Measurements from ENCODE around the gene AUTS2.

The AUTS2 gene

GRCh38 chr7:70595370-70595754, 997.1 kb downstream of the AUTS2 start:
- H3K27me3 Mint-ChIP-seq (ENCODE audit: low read depth, poor library complexity), result peaks cover 71% of the 10 kb centered on the region

DNA sequence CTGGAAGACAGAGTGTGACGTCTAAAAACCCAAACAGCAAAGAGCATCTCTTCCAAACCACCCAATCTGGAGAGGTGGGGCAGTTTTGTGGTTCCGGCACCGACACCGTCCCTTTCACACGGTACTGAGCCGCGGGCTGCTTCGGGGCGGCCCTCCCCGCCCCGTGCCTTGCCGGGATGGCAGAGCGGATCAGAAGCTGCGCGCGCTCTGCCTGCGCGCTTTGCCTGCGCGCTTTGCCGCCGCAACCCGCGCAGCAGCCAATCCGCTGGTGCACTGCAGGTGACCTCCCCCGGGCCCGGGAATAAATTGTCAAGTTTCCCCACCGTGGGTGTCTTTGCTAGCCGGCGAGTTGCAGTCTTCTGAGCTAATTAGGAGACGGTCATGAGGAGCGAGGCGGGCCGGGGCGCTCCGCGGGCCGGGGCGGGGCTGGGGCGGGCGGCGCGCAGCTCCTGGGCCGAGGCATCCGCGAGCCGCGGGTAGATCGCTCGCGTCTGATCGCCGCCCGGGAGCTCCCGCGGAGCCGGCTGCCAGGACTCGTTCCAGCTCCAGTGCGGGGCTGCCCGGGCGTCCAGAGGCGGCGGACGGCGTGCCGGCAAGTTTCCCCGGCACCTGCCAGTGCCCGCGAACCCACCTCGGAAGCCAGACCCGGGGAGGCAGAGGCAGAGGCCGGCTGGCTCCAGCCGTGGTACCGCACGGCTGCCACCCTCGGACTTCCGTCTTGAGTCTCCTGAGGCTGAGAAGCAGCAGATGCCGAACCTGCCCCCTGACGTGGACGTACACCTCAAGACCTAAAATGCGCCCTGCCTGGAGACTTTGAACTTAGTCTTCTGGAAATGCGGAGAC, 997.7 kb downstream of the AUTS2 start:
- Mint-ChIP-seq H3K4me3 (peak overlapping the region; percentile 77), H3K9me3 (peaks cover 12% of the 10 kb centered on the region), H3K36me3 (ENCODE audit: low read depth) (peaks cover 16% of the 10 kb centered on the region), H3K27me3 (ENCODE audit: low read depth, poor library complexity) (peaks cover 75% of the 10 kb centered on the region), H3K27ac (no peak overlapping the region), H3K4me1 (peaks cover 28% of the 10 kb centered on the region)
- TF ChIP-seq, protein P1, sequence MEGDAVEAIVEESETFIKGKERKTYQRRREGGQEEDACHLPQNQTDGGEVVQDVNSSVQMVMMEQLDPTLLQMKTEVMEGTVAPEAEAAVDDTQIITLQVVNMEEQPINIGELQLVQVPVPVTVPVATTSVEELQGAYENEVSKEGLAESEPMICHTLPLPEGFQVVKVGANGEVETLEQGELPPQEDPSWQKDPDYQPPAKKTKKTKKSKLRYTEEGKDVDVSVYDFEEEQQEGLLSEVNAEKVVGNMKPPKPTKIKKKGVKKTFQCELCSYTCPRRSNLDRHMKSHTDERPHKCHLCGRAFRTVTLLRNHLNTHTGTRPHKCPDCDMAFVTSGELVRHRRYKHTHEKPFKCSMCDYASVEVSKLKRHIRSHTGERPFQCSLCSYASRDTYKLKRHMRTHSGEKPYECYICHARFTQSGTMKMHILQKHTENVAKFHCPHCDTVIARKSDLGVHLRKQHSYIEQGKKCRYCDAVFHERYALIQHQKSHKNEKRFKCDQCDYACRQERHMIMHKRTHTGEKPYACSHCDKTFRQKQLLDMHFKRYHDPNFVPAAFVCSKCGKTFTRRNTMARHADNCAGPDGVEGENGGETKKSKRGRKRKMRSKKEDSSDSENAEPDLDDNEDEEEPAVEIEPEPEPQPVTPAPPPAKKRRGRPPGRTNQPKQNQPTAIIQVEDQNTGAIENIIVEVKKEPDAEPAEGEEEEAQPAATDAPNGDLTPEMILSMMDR (IDR thresholded peaks at IDR 0.05), result no peak
- DNase-seq, result peak; percentile 64

More at GRCh38 chr7:70595370-70595754, 997.1 kb downstream of the AUTS2 start:
- Mint-ChIP-seq H3K36me3 (ENCODE audit: low read depth) (peaks cover 9% of the 10 kb centered on the region), H3K27ac (no peak overlapping the region), H3K4me1 (peaks cover 33% of the 10 kb centered on the region), H3K4me3 (peak overlapping the region; percentile 77), H3K9me3 (peaks cover 6% of the 10 kb centered on the region)
- no peak for DNase-seq
- TF ChIP-seq, protein P1 (IDR thresholded peaks at IDR 0.05), result no peak

DNA sequence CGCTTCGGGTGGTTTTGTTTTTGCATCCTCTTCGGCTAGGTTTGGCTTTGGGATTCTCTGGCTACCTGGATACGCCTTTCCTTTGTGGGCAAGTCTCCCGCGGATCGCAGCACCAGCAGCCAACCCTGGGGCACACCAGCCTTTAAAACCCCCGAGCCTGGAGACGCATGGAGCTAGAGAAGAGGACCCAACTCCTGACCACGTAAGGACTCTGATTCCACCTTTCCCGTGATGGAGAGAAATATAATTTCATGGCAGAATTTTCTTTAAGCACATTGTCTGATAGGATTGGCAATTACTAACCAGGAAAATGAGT, 998.3 kb downstream of the AUTS2 start:
- no peak for DNase-seq
- TF ChIP-seq, protein P1 (IDR thresholded peaks at IDR 0.05), result no peak
- peaks cover 16% of the 10 kb centered on the region for H3K9me3 Mint-ChIP-seq
- H3K27me3 Mint-ChIP-seq (ENCODE audit: low read depth, poor library complexity), result peaks cover 81% of the 10 kb centered on the region
- H3K4me1 Mint-ChIP-seq, result peaks cover 26% of the 10 kb centered on the region
- no peak overlapping the region for H3K27ac Mint-ChIP-seq
- peak overlapping the region; percentile 76 for H3K4me3 Mint-ChIP-seq
- H3K36me3 Mint-ChIP-seq (ENCODE audit: low read depth), result peaks cover 21% of the 10 kb centered on the region

DNA sequence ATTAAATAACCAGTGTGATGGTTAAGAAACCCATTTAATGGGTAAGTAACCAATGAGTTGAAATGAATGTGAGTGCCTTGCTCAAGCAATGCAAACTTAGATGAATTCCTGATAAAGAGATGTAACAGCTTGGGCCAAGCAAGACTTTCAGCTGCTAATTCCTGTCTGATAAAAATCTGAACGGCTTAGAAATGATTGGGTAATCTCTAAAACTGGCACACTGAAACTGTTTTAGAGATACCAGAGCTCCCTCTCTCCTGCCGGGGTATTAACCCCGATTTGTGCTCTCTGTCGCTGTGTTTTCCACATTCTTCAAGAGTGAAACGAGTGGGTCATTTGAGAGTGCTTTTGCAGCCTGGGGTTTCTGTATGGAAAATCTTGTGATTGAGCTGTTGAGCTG, 998.8 kb downstream of the AUTS2 start:
- Mint-ChIP-seq H3K9me3 (peaks cover 16% of the 10 kb centered on the region), H3K4me1 (peaks cover 22% of the 10 kb centered on the region), H3K27me3 (ENCODE audit: low read depth, poor library complexity) (peaks cover 84% of the 10 kb centered on the region), H3K4me3 (peak overlapping the region; percentile 76), H3K27ac (no peak overlapping the region), H3K36me3 (ENCODE audit: low read depth) (peaks cover 23% of the 10 kb centered on the region)
- TF ChIP-seq, protein P1 (IDR thresholded peaks at IDR 0.05), result no peak
- DNase-seq, result no peak

- Mint-ChIP-seq H3K27ac (no peak overlapping the region), H3K4me3 (no peak overlapping the region), H3K4me1 (peaks cover 22% of the 10 kb centered on the region), H3K36me3 (ENCODE audit: low read depth) (peaks cover 37% of the 10 kb centered on the region), H3K27me3 (ENCODE audit: low read depth, poor library complexity) (peaks cover 76% of the 10 kb centered on the region), H3K9me3 (peaks cover 16% of the 10 kb centered on the region)
- DNase-seq, result no peak
- TF ChIP-seq, protein P1 (IDR thresholded peaks at IDR 0.05), result no peak
Observed at GRCh38 chr7:70598976-70599375, 1000.7 kb downstream of the AUTS2 start.
